Omental fat pad (tissue), 4 donors: ENCODE measurements around the gene IDI2. TPM values are rescaled to one million over a fixed set of nuclear protein-coding genes. Genes with fewer than 3 reads are reported as not detected.
"Not testable (repeated sequence)": the region's sequence is repeated elsewhere in the genome, so short reads cannot be mapped to it uniquely, and the experiment has no call there.

Experiments used
- ATAC-seq: fragments of 150-250 bp; one replicate; pipeline ENCODE4 v1.9.1; 2016; ENCODE audit warnings: mild to moderate bottlenecking, moderate library complexity; ENCODE audit not compliant: low FRiP score
- DNase-seq: peaks from one replicate; pipeline ENCODE4 v3.0.0-alpha.2; 2019; ENCODE audit warnings: low spot score
- total RNA-seq, 4 donors: library from RNA; depleted of rRNA; stranded (reverse); fragments of >200 nt; gene quantifications; one replicate each; pipeline ENCODE4 v1.1.0, GENCODE V29; 2016
- TF ChIP-seq, protein P1 (sequence below), 3 donors: fragments of 450-650 bp; IDR thresholded peaks; one replicate each; pipeline ENCODE4 v1.5.1; 2016 to 2017; ENCODE audit warnings: antibody characterized with exemption in 3 of 3, mild to moderate bottlenecking in 3 of 3, moderate library complexity in 2 of 3

IDI2 gene
- total RNA-seq, 4 donors from 2014 or later, result not detected

DNA sequence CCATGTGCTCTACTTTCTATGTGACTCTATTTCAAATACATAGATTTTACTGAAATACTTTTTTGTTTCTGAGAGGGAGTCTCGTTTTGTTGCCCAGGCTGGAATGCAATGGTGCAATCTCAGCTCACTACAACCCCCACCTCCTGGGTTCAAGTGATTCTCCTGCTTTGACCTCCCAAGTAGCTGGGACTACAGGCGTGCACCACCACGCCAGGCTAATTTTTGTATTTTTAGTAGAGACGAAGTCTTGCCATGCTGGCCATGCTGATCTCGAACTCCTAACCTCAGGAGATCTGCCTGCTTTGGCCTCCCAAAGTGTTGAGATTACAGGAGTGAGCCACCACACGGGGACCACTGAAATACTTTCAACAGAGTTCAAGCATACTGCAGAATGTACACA is 19.8 kb upstream of the IDI2 start:
- TF ChIP-seq, protein P1, sequence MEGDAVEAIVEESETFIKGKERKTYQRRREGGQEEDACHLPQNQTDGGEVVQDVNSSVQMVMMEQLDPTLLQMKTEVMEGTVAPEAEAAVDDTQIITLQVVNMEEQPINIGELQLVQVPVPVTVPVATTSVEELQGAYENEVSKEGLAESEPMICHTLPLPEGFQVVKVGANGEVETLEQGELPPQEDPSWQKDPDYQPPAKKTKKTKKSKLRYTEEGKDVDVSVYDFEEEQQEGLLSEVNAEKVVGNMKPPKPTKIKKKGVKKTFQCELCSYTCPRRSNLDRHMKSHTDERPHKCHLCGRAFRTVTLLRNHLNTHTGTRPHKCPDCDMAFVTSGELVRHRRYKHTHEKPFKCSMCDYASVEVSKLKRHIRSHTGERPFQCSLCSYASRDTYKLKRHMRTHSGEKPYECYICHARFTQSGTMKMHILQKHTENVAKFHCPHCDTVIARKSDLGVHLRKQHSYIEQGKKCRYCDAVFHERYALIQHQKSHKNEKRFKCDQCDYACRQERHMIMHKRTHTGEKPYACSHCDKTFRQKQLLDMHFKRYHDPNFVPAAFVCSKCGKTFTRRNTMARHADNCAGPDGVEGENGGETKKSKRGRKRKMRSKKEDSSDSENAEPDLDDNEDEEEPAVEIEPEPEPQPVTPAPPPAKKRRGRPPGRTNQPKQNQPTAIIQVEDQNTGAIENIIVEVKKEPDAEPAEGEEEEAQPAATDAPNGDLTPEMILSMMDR (IDR thresholded peaks at IDR 0.05), result no peak
- ATAC-seq (no peak), DNase-seq (no peak)

DNA sequence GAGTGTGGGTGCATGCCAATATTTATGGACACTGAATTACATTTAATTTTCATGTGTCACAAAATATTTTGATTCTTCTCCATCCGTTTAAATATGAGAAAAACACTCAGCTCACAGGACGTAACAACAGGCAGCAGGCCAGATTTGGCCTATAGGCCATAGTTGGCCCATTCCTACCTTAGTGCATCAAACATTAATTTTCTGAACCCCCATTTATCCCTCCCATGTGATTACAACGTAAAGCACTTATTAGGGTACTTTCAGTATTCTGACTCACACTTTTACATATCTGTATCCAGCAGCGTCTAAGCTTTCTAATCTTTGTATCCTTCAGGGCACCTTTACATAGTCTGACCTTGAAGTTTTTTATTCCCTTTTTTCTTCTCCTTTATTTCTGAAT is 19.3 kb upstream of the IDI2 start:
- DNase-seq, result no peak
- no peak for ATAC-seq
- TF ChIP-seq, protein P1 (IDR thresholded peaks at IDR 0.05), result no peak

DNA sequence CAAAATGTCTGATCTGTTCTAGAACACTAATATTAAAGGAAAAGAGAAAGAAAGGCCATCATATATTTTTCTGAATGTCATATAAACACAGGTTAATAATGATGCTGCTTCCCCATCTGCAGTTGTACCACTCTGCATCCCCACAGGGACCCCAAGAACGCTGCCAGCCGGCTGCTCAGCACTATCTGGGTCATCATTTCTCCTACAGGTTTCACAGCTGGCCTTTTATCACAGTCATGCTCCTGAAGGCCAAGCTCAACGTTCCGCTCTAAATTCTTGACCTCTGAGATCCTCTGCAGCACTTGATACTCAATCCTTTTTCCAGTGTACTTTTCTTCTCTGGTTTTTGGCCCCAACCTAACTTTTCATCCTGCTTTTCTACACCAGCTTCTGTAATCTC is 18.5 kb upstream of the IDI2 start:
- TF ChIP-seq, protein P1 (IDR thresholded peaks at IDR 0.05), result no peak
- ATAC-seq, result no peak
- no peak for DNase-seq

DNA sequence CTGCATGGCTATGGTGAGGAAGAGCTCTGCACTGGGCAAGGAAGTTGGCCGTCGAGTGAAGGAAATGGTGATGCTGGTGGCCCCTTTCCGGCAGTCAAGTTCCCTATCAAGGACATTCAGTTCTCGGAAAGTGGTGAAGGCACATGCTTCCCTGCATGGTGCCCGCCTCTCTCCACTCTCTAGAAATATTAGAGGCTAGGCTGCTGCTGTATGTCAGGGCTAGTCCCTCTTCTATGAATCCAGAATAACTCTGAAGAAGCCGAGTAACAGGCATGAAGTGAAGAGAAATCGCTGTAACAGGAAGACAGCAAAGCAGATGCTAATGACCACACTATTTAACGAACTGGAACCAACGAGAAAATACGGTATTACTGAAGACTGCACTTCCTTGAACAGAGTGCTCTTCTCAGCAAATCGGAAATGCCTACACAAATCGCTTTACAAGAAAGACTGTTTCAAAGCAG is 17.9 kb upstream of the IDI2 start:
- DNase-seq, result no peak
- TF ChIP-seq, protein P1 (IDR thresholded peaks at IDR 0.05), result no peak
- peak; percentile 42 for ATAC-seq

DNA sequence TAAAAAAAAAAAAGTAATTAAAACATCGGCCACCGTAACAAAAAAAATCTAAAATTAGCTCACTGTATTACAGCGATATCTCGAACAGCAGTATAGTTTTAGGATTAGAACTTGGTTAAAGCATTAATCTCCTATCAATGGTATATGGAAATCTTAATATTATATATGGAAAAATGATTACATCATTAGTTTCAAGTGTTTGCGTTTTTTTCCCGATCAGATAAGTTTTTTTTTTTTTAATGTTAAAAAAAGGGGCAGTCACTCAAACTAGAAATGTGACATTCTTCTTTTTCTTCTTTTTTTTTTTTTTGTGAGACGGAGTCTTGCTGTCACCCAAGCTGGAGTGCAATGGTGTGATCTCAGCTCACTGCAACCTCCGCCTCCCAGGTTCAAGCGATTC is 15.9 kb upstream of the IDI2 start:
- ATAC-seq (no peak), DNase-seq (no peak)
- TF ChIP-seq, protein P1 (IDR thresholded peaks at IDR 0.05), result no peak

DNA sequence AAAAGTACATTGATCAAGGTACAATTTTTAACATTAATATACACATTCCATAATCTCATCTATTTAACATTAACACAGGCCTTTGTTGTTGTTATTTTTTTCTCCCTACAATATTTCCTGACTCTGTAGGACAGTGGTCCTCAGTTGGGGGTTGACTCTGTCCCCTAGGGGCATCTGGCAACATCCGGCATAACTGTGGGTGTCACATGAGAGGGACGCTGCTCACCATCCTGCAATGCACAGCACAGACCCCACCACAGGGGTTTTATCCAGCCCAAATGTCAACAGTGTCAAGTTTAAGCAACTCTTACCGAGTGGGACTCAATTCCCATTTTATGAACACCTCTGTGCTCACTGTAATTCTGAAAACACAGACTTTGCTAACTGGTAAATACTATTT is 14.5 kb upstream of the IDI2 start:
- ATAC-seq (no peak), DNase-seq (no peak)
- TF ChIP-seq, protein P1 (IDR thresholded peaks at IDR 0.05), result no peak

DNA sequence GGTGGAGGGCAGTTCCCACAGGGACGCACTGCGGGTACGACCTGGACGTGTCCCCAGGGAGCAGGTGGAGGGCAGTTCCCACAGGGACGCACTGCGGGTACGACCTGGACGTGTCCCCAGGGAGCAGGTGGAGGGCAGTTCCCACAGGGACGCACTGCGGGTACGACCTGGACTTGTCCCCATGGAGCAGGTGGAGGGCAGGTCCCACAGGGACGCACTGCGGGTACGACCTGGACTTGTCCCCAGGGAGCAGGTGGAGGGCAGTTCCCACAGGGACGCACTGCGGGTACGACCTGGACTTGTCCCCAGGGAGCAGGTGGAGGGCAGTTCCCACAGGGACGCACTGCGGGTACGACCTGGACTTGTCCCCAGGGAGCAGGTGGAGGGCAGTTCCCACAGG is 13.1 kb upstream of the IDI2 start:
- DNase-seq, ATAC-seq: not testable (repeated sequence)

DNA sequence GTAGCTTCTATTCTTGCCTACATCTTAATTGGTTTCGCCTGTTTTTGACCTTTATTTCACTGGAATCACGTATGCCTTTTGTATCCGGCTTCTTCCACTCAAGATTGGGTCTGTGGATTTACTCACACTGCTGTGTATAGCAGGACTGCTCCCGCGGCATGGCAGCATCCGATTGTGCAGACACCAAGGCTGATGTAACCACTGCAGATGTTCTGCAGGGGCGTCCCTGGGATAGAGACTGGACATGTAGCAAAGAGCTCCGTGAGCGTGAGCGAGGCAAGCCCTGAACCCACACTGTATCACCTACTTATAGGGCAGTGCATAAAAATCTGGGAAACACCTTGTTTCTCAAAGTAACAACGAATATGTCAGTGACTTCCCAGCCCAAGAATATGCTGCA is 11.4 kb upstream of the IDI2 start:
- DNase-seq, result no peak
- no peak for ATAC-seq
- TF ChIP-seq, protein P1 (IDR thresholded peaks at IDR 0.05), result no peak
